ENCODE results near the gene DEAF1.
"Not testable (repeated sequence)": the region's sequence is repeated elsewhere in the genome, so short reads cannot be mapped to it uniquely, and the experiment has no call there.

Gene DEAF1

GRCh38 chr11:699116-699508 is 4.1 kb upstream of the DEAF1 start:
- no peak for DNase-seq

- DNase-seq: peak in 1 of 3 donors; percentile 12
These were observed 3.6 kb upstream of the DEAF1 start for GRCh38 chr11:698493-699115.

- peak; percentile 38 to 42 (median 40) for DNase-seq
These were observed 2.8 kb upstream of the DEAF1 start for GRCh38 chr11:697811-698311.

- DNase-seq: peak; percentile 57 to 87 (median 82)
These were observed 2.0 kb upstream of the DEAF1 start for GRCh38 chr11:696955-697491.

- DNase-seq: peak; percentile 100
These were observed 671 bp upstream of the DEAF1 start, which contains the start of gene TMEM80 for GRCh38 chr11:695538-696248. TMEM80 (plus strand) TSS chr11:695816; CDS start chr11:695828, 12 bp downstream.

GRCh38 chr11:695288-695537 is 191 bp upstream of the DEAF1 start:
- DNase-seq: no peak

GRCh38 chr11:693887-694562 is 997 bp downstream of the DEAF1 start:
- DNase-seq: peak in 1 of 3 donors; percentile 14

GRCh38 chr11:693415-693831 is 1.6 kb downstream of the DEAF1 start:
- peak; percentile 61 to 68 (median 64) for DNase-seq

- no peak for DNase-seq
These were observed 2.1 kb downstream of the DEAF1 start for GRCh38 chr11:692824-693414.

GRCh38 chr11:691710-692590 is 3.1 kb downstream of the DEAF1 start:
- DNase-seq: no peak

GRCh38 chr11:690738-691633 is 4.0 kb downstream of the DEAF1 start:
- no peak for DNase-seq

- not testable (repeated sequence) for DNase-seq
These were observed 4.8 kb downstream of the DEAF1 start for GRCh38 chr11:690244-690643.

- no peak for DNase-seq
These were observed 5.4 kb downstream of the DEAF1 start for GRCh38 chr11:689625-690024.

- DNase-seq: no peak
These were observed 6.3 kb downstream of the DEAF1 start for GRCh38 chr11:688681-689080.

- DNase-seq: no peak
These were observed 7.3 kb downstream of the DEAF1 start for GRCh38 chr11:687751-688150.

- no peak for DNase-seq
These were observed 8.4 kb downstream of the DEAF1 start for GRCh38 chr11:686451-687243.

- no peak for DNase-seq
These were observed 14.1 kb downstream of the DEAF1 start for GRCh38 chr11:680970-681369.

- no peak for DNase-seq
These were observed 14.5 kb downstream of the DEAF1 start for GRCh38 chr11:680476-680875.

GRCh38 chr11:679271-680207 is 15.5 kb downstream of the DEAF1 start:
- no peak for DNase-seq

Measured in suppressor macrophage treated with lipopolysaccharide for 1 hour (primary cell).